K562 (cell line): ENCODE results near the gene ADAM15. TPM values are rescaled to one million over a fixed set of nuclear protein-coding genes. Genes with fewer than 3 reads are reported as not detected.

ENCODE experiments used
- ATF7 ChIP-seq: fragments of 450-650 bp; IDR thresholded peaks from 2 replicates; pipeline ENCODE4 v1.7.1; 2014; ENCODE audit warnings: mild to moderate bottlenecking, moderate library complexity
- CCAR2 ChIP-seq: fragments of 200-400 bp; formaldehyde crosslinking; IDR thresholded peaks from 2 replicates; pipeline ENCODE4 v1.6.1; 2017; ENCODE audit warnings: mild to moderate bottlenecking, low read depth, low read length
- CHD1 ChIP-seq: fragments of 200-600 bp; sonication (generic); IDR thresholded peaks from one replicate; pipeline ENCODE4 v1.6.1; 2012; ENCODE audit warnings: mild to moderate bottlenecking, moderate library complexity, low read length, inconsistent platforms
- HLTF ChIP-seq: fragments of 450-650 bp; IDR thresholded peaks from 2 replicates; pipeline ENCODE4 v1.6.1; 2016
- HOXB6 ChIP-seq: fragments of 250-450 bp; sonication (Bioruptor Pico); IDR thresholded peaks from 2 replicates; pipeline ENCODE4 v1.5.1; 2022; ENCODE audit warnings: mild to moderate bottlenecking, borderline replicate concordance
- LCOR ChIP-seq: sonication (generic); formaldehyde crosslinking; IDR thresholded peaks from 2 replicates; pipeline ENCODE4 v1.8.0; 2022; ENCODE audit warnings: mild to moderate bottlenecking, missing genetic modification reagents
- MYBL2 ChIP-seq, 2 experiments: fragments of 450-650 bp in 1 of 2; sonication (generic) in 1 of 2; formaldehyde crosslinking in 1 of 2; IDR thresholded peaks; 2 replicates each; pipeline versions ENCODE4 v1.6.1 to v1.8.1; 2017 to 2022; ENCODE audit warnings: borderline replicate concordance in 1 of 2, inconsistent platforms in 1 of 2, low read depth in 1 of 2, mild to moderate bottlenecking in 1 of 2, missing genetic modification reagents in 1 of 2, moderate library complexity in 1 of 2
- NCOA1 ChIP-seq: fragments of 450-650 bp; IDR thresholded peaks from 2 replicates; pipeline ENCODE4 v1.6.1; 2016; ENCODE audit warnings: low read depth
- NR4A1 ChIP-seq, 2 experiments: fragments of 250-450 bp in 1 of 2; fragments of 450-650 bp in 1 of 2; sonication (Bioruptor Pico) in 1 of 2; IDR thresholded peaks; 2 replicates each; pipeline versions ENCODE4 v1.4.0 to v1.6.1; 2016 to 2020; ENCODE audit warnings: mild to moderate bottlenecking in 2 of 2, missing compliant biosample characterization in 1 of 2, missing genetic modification characterization in 1 of 2, moderate library complexity in 1 of 2
- PYGO2 ChIP-seq: fragments of 450-650 bp; IDR thresholded peaks from 2 replicates; pipeline ENCODE4 v1.6.1; 2016; ENCODE audit warnings: mild to moderate bottlenecking, missing genetic modification characterization, moderate library complexity, missing compliant biosample characterization
- SAFB2 ChIP-seq: fragments of 200-400 bp; formaldehyde crosslinking; IDR thresholded peaks from 2 replicates; pipeline ENCODE4 v1.6.1; 2018; ENCODE audit warnings: borderline replicate concordance, low read length, low read depth, moderate library complexity; ENCODE audit not compliant: severe bottlenecking
- SMAD1 ChIP-seq: fragments of 150-350 bp; IDR thresholded peaks from 2 replicates; pipeline ENCODE4 v1.6.1; 2014; ENCODE audit warnings: low read length, low read depth; ENCODE audit not compliant: partially characterized antibody
- SMAD2 ChIP-seq: fragments of 150-350 bp; IDR thresholded peaks from 2 replicates; pipeline ENCODE4 v1.6.1; 2014; ENCODE audit warnings: low read depth, mild to moderate bottlenecking, low read length
- SMARCB1 ChIP-seq: IDR thresholded peaks from 2 replicates; pipeline ENCODE4 v1.6.1; 2011; ENCODE audit warnings: improper control_type of control experiment, low read depth; ENCODE audit not compliant: insufficient read length
- TCFL5 ChIP-seq: fragments of 250-450 bp; sonication (Bioruptor Pico); conservative IDR thresholded peaks from 2 replicates; pipeline ENCODE4 v1.6.1; 2021; ENCODE audit warnings: mild to moderate bottlenecking, moderate library complexity, matching md5 sums
- TRIM28 ChIP-seq: fragments of 450-650 bp; IDR thresholded peaks from 2 replicates; pipeline ENCODE4 v1.6.1; 2017
- ZBTB1 ChIP-seq: sonication (generic); formaldehyde crosslinking; IDR thresholded peaks from 2 replicates; pipeline ENCODE4 v1.8.1; 2023; ENCODE audit warnings: missing genetic modification reagents, low read depth, mild to moderate bottlenecking, borderline replicate concordance
- ZC3H8 ChIP-seq: fragments of 450-650 bp; IDR thresholded peaks from 2 replicates; pipeline ENCODE4 v1.6.1; 2017
- ZEB2 ChIP-seq: fragments of 450-650 bp; IDR thresholded peaks from 2 replicates; pipeline ENCODE4 v1.6.1; 2016
- ZFP30 ChIP-seq: fragments of 250-450 bp; sonication (Bioruptor Pico); IDR thresholded peaks from 2 replicates; pipeline ENCODE4 v1.8.0; 2022; ENCODE audit warnings: moderate library complexity, mild to moderate bottlenecking, inconsistent platforms, borderline replicate concordance
- ZNF224 ChIP-seq: sonication (generic); formaldehyde crosslinking; IDR thresholded peaks from 2 replicates; pipeline ENCODE4 v1.8.0; 2022; ENCODE audit warnings: mild to moderate bottlenecking, missing genetic modification reagents
- polyA plus RNA-seq, 8 experiments: library from polyadenylated mRNA; depleted of rRNA in 4 of 8; stranded (reverse) in 5 of 8; unstranded in 3 of 8; fragments of >200 nt; fragmentation: Nextera tagmentation in 2 of 8; fragmentation: Illumina TruSeq in 1 of 8; extraction: Ambion mirVana in 2 of 8; extraction: Trizol in 1 of 8; gene quantifications; 2 replicates each; pipeline versions ENCODE4 v1.2.1 to v1.2.3, GENCODE V29; 2011 to 2014; ENCODE audit warnings: inconsistent platforms in 1 of 8, missing spikeins in 1 of 8
- total RNA-seq, 7 experiments: library from RNA; depleted of rRNA in 6 of 7; stranded (reverse); fragments of >200 nt in 6 of 7; fragmentation: Illumina TruSeq in 2 of 7; extraction: Trizol in 2 of 7; gene quantifications; 2 replicates each; pipeline versions ENCODE4 v1.2.1 to v1.2.3, GENCODE V29; 2011 to 2021; ENCODE audit warnings: low replicate concordance in 1 of 7
- TF ChIP-seq, protein P1 (sequence below): sonication (generic); formaldehyde crosslinking; IDR thresholded peaks from 2 replicates; pipeline ENCODE4 v1.5.0; 2020; ENCODE audit warnings: missing genetic modification reagents
- TF ChIP-seq, protein P2 (sequence below): fragments of 200-800 bp; sonication (Bioruptor generic); IDR thresholded peaks from 2 replicates; pipeline ENCODE4 v1.6.1; 2017; ENCODE audit warnings: missing genetic modification characterization, missing compliant biosample characterization
- TF ChIP-seq, protein P3 (sequence below): sonication (generic); formaldehyde crosslinking; IDR thresholded peaks from 2 replicates; pipeline ENCODE4 v1.8.0; 2022; ENCODE audit warnings: mild to moderate bottlenecking, missing genetic modification reagents, borderline replicate concordance

Gene ADAM15
- total and polyA plus RNA-seq, 9 of the 15 experiments (the other 6 are each of a cell fraction or from before 2014, with no cell fraction given), result 0.69 to 72.3 (median 32.8) TPM

DNA sequence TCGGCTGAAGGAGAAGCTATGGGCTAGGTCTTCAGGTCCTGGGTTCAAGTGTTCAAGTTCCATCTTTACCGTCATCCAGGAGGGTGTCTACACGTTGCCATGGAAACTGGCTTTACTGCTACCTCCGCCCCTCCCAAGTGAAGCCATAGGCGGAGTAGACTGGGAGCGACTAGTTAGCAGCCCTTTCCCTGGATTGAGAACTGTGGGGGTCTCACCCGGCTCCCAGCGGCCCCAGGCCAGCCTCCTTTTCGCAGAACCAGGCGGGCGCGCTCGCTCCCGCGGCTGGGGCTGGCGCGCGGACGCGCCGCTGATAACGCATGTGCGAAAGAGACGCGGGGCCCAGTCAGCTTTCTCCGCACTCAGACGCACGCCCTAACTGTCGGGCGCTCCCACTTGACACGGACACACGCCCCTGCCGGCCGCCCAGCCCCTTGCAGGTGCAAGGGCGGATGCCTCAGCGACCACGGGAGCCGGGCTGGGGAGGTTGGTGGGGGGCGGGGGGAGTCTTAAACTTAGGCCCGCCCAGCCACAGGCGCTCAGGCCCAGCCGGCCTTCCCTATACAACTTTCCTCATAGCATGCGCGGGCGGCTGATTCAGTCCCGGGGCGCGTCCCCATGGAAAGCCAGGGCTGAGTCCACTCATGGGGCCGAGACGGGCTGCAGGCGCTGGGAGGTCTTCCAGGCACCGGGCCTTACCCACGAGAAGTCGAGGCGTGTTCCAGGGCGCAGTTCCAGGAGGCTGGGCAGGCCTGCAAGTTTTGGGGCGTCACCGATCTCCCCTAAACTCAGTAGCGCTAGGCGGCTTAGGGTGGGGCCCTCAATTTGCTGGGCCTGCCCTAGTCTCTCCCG, 19.8 kb downstream of the ADAM15 start (continued):
- TF ChIP-seq, protein P1, sequence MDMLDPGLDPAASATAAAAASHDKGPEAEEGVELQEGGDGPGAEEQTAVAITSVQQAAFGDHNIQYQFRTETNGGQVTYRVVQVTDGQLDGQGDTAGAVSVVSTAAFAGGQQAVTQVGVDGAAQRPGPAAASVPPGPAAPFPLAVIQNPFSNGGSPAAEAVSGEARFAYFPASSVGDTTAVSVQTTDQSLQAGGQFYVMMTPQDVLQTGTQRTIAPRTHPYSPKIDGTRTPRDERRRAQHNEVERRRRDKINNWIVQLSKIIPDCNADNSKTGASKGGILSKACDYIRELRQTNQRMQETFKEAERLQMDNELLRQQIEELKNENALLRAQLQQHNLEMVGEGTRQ, result no peak
- no peak for TF ChIP-seq NCOA1
- TF ChIP-seq ZBTB1 (CRISPR knock-in tag), result no peak
- TF ChIP-seq SMAD1, result no peak
- TF ChIP-seq SMARCB1, result no peak
- TF ChIP-seq SMAD2, result no peak
- TF ChIP-seq HLTF, result no peak
- TF ChIP-seq CHD1, result no peak
- TF ChIP-seq LCOR (CRISPR knock-in tag), result 0 out of 2 replicates have a peak, but pooled peaks have one; percentile 39
- TF ChIP-seq, protein P2, sequence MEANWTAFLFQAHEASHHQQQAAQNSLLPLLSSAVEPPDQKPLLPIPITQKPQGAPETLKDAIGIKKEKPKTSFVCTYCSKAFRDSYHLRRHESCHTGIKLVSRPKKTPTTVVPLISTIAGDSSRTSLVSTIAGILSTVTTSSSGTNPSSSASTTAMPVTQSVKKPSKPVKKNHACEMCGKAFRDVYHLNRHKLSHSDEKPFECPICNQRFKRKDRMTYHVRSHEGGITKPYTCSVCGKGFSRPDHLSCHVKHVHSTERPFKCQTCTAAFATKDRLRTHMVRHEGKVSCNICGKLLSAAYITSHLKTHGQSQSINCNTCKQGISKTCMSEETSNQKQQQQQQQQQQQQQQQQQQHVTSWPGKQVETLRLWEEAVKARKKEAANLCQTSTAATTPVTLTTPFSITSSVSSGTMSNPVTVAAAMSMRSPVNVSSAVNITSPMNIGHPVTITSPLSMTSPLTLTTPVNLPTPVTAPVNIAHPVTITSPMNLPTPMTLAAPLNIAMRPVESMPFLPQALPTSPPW, result peak; percentile 72
- no peak for TF ChIP-seq ZNF224 (CRISPR knock-in tag)
- TF ChIP-seq PYGO2 (tag), result no peak
- no peak for TF ChIP-seq ZFP30 (CRISPR knock-in tag)
- TF ChIP-seq TRIM28, result no peak
- TF ChIP-seq ZEB2, result peak; percentile 49
- TF ChIP-seq, protein P3, sequence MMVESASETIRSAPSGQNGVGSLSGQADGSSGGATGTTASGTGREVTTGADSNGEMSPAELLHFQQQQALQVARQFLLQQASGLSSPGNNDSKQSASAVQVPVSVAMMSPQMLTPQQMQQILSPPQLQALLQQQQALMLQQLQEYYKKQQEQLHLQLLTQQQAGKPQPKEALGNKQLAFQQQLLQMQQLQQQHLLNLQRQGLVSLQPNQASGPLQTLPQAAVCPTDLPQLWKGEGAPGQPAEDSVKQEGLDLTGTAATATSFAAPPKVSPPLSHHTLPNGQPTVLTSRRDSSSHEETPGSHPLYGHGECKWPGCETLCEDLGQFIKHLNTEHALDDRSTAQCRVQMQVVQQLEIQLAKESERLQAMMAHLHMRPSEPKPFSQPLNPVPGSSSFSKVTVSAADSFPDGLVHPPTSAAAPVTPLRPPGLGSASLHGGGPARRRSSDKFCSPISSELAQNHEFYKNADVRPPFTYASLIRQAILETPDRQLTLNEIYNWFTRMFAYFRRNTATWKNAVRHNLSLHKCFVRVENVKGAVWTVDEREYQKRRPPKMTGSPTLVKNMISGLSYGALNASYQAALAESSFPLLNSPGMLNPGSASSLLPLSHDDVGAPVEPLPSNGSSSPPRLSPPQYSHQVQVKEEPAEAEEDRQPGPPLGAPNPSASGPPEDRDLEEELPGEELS (CRISPR knock-in tag), result peak; percentile 65; the same call in 1 of the 2 replicates
- no peak for TF ChIP-seq TCFL5 (CRISPR knock-in tag)
- no peak for TF ChIP-seq CCAR2
- TF ChIP-seq HOXB6, result no peak
- no peak for TF ChIP-seq ZC3H8
- TF ChIP-seq NR4A1 (CRISPR knock-in tag; IDR thresholded peaks at IDR 0.05), result no peak
- no peak for TF ChIP-seq NR4A1 (tag; IDR thresholded peaks at IDR 0.05)
- peak; percentile 57; the same call in 1 of the 2 replicates for TF ChIP-seq ATF7
- no peak for TF ChIP-seq SAFB2
- TF ChIP-seq MYBL2 (IDR thresholded peaks at IDR 0.05; ENCODE audit: low read depth), result no peak
- no peak for TF ChIP-seq MYBL2 (CRISPR knock-in tag; IDR thresholded peaks at IDR 0.05; ENCODE audit: borderline replicate concordance)
